Activated CD8-positive, alpha-beta T cell treated with anti-CD3 and anti-CD28 coated beads for 36 hours (primary cell): Measurements from ENCODE around the gene PRKAB1. TPM values are rescaled to one million over a fixed set of nuclear protein-coding genes. Genes with fewer than 3 reads are reported as not detected.

Source experiments
- ATAC-seq: fragments of 200-7000 bp; cut with Tn5 transposase; one replicate; pipeline ENCODE4 v1.10.0; 2021; ENCODE audit warnings: mild to moderate bottlenecking, moderate library complexity
- CTCF ChIA-PET: fragments of 350-600 bp; sonication (Branson Sonifier 250); formaldehyde crosslinking; loops from one replicate; lab custom pipeline; 2021; ENCODE audit warnings: antibody characterized with exemption; lab: Charles Lee
- POLR2A ChIA-PET: fragments of 350-600 bp; sonication (Branson Sonifier 250); formaldehyde crosslinking; loops from one replicate; lab custom pipeline; 2021; ENCODE audit warnings: antibody characterized with exemption; lab: Charles Lee
- DNase-seq: peaks from one replicate; pipeline ENCODE4 v3.0.0-alpha.2; 2020
- H3K27ac Mint-ChIP-seq: one replicate; pipeline ENCODE4 v1.8.0; 2021; ENCODE audit warnings: mild to moderate bottlenecking, mixed read lengths
- H3K27me3 Mint-ChIP-seq: one replicate; pipeline ENCODE4 v1.8.0; 2021; ENCODE audit warnings: mixed read lengths
- H3K36me3 Mint-ChIP-seq: one replicate; pipeline ENCODE4 v1.8.0; 2021; ENCODE audit warnings: low read depth, mixed read lengths
- H3K4me1 Mint-ChIP-seq: one replicate; pipeline ENCODE4 v1.8.0; 2021; ENCODE audit warnings: low read depth, mixed read lengths
- H3K4me3 Mint-ChIP-seq: one replicate; pipeline ENCODE4 v1.8.0; 2021; ENCODE audit warnings: mild to moderate bottlenecking, moderate library complexity, mixed read lengths
- H3K9me3 Mint-ChIP-seq: one replicate; pipeline ENCODE4 v1.8.0; 2021; ENCODE audit warnings: mixed read lengths
- CTCF ChIP-seq: fragments of 200-600 bp; IDR thresholded peaks from one replicate; pipeline ENCODE4 v1.8.0; 2022; ENCODE audit warnings: antibody characterized with exemption, mild to moderate bottlenecking
- intact Hi-C: fragments of 100-400 bp; cut with micrococcal nuclease; formaldehyde crosslinking; loops from one replicate; pipeline ENCODE4 v1.10.0; 2022
- total RNA-seq, 2 experiments: library from RNA; stranded (reverse); gene quantifications; one replicate each; pipeline ENCODE4 v1.2.3, GENCODE V29; 2021

The PRKAB1 gene
- total RNA-seq, 2 experiments from 2014 or later = 21.0 to 24.8 TPM

- H3K27me3 Mint-ChIP-seq = no peaks in the 10 kb centered on the region
- peak overlapping the region; percentile 74 for H3K27ac Mint-ChIP-seq
- ChIA-PET CTCF (interaction anchor here (0.7 to 2.4 kb wide), 8 partner anchors 12 to 1631 kb away, joined by 3 to 11 read pairs (median 6); no protein-coding TSS in a partner anchor), POLR2A (interaction anchor here (0.9 kb wide), 1 partner anchor 15 kb away, joined by 3 read pairs; no protein-coding TSS in a partner anchor)
- no peak for TF ChIP-seq CTCF
- no peaks in the 10 kb centered on the region for H3K9me3 Mint-ChIP-seq
- intact Hi-C loops = no loop called here
- DNase-seq = no peak
- peaks cover 31% of the 10 kb centered on the region for H3K36me3 Mint-ChIP-seq
- no peak for ATAC-seq
- peak overlapping the region; percentile 92 for H3K4me3 Mint-ChIP-seq
- H3K4me1 Mint-ChIP-seq = peaks cover 40% of the 10 kb centered on the region
Measured at GRCh38 chr12:119666900-119667576, 895 bp upstream of the PRKAB1 start.

GRCh38 chr12:119668324-119668841, 450 bp downstream of the PRKAB1 start:
- peaks cover 52% of the 10 kb centered on the region for H3K4me1 Mint-ChIP-seq
- ChIA-PET POLR2A (interaction anchor here (0.6 to 1.3 kb wide), 5 partner anchors 13 to 1652 kb away, joined by 3 to 6 read pairs (median 3); partner anchors contain the start of genes PEBP1 and RFC5), CTCF (interaction anchor here (0.7 to 2.4 kb wide), 7 partner anchors 10 to 228 kb away, joined by 3 to 8 read pairs (median 7); no protein-coding TSS in a partner anchor)
- H3K9me3 Mint-ChIP-seq = no peaks in the 10 kb centered on the region
- intact Hi-C loops = no loop called here
- no peaks in the 10 kb centered on the region for H3K27me3 Mint-ChIP-seq
- peak overlapping the region; percentile 92 for H3K4me3 Mint-ChIP-seq
- H3K27ac Mint-ChIP-seq = peak overlapping the region; percentile 95
- no peak for DNase-seq
- peaks cover 44% of the 10 kb centered on the region for H3K36me3 Mint-ChIP-seq
- no peak for ATAC-seq
- no peak for TF ChIP-seq CTCF

- no peak for DNase-seq
- peaks cover 67% of the 10 kb centered on the region for H3K4me1 Mint-ChIP-seq
- ATAC-seq = no peak
- intact Hi-C loops = no loop called here
- ChIA-PET CTCF (interaction anchor here (0.8 to 2.2 kb wide), 2 partner anchors 11 to 12 kb away, joined by 3 to 7 read pairs; no protein-coding TSS in a partner anchor), POLR2A (interaction anchor here (0.9 to 1.0 kb wide), 2 partner anchors 11 kb away, joined by 3 read pairs; no protein-coding TSS in a partner anchor)
- no peaks in the 10 kb centered on the region for H3K27me3 Mint-ChIP-seq
- no peaks in the 10 kb centered on the region for H3K9me3 Mint-ChIP-seq
- peak overlapping the region; percentile 92 for H3K4me3 Mint-ChIP-seq
- peaks cover 58% of the 10 kb centered on the region for H3K36me3 Mint-ChIP-seq
- peak overlapping the region; percentile 96 for H3K27ac Mint-ChIP-seq
- TF ChIP-seq CTCF = no peak
Measured at GRCh38 chr12:119669744-119670472, 2.0 kb downstream of the PRKAB1 start.

GRCh38 chr12:119671070-119671469, 3.1 kb downstream of the PRKAB1 start:
- Mint-ChIP-seq H3K27ac (peak overlapping the region; percentile 96), H3K4me1 (peaks cover 67% of the 10 kb centered on the region), H3K4me3 (peak overlapping the region; percentile 27), H3K36me3 (peaks cover 67% of the 10 kb centered on the region), H3K9me3 (no peaks in the 10 kb centered on the region), H3K27me3 (no peaks in the 10 kb centered on the region)
- no peak for TF ChIP-seq CTCF
- no peak for DNase-seq
- ChIA-PET CTCF (no interaction called here), POLR2A (interaction anchor here (1.0 kb wide), 1 partner anchor 9 kb away, joined by 3 read pairs; no protein-coding TSS in a partner anchor)
- no peak for ATAC-seq
- intact Hi-C loops = no loop called here
